ENCODE results near the gene TRAF4.

DNA sequence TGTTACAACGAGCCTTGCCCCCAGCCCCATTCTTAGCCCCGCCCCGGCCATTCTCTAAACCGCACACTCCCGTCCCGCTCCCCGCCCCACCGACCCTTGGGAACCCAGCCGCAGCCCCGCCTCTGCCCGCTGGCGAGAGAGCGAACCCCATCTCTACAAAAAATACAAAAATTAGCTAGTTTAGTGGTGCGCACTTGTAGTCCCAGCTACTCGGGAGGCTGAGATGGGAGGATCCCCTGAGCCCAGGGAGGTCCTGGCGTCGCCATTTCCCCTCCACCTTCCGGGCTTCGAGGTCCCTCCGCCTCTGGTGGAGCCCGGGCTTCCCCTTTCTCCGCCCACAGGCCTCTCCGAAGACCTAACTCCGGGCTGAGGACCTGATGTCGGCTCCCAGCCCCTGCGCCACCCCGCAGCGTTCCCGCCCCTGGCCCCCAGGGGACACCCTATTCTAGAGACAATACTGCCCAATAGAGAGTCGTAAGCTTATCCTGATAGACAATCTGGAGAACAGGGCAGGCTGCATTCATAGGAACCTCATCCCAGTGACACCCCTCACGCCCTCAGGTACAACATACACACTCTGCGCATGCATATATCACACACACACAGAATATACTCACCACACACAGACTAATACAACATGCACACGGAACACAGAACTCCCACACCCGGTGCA is 31.6 kb upstream of the TRAF4 start:
- TF ChIP-seq EP300 (IDR thresholded peaks at IDR 0.05) (no peak), POLR2A (IDR thresholded peaks at IDR 0.05; ENCODE audit: low read depth) (no peak), POLR2AphosphoS5 (IDR thresholded peaks at IDR 0.05) (no peak)
- TF ChIP-seq, protein P1, sequence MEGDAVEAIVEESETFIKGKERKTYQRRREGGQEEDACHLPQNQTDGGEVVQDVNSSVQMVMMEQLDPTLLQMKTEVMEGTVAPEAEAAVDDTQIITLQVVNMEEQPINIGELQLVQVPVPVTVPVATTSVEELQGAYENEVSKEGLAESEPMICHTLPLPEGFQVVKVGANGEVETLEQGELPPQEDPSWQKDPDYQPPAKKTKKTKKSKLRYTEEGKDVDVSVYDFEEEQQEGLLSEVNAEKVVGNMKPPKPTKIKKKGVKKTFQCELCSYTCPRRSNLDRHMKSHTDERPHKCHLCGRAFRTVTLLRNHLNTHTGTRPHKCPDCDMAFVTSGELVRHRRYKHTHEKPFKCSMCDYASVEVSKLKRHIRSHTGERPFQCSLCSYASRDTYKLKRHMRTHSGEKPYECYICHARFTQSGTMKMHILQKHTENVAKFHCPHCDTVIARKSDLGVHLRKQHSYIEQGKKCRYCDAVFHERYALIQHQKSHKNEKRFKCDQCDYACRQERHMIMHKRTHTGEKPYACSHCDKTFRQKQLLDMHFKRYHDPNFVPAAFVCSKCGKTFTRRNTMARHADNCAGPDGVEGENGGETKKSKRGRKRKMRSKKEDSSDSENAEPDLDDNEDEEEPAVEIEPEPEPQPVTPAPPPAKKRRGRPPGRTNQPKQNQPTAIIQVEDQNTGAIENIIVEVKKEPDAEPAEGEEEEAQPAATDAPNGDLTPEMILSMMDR (IDR thresholded peaks at IDR 0.05): no peak
